Measurements from ENCODE around the gene CCDC6. TPM values are rescaled to one million over a fixed set of nuclear protein-coding genes. Genes with fewer than 3 reads are reported as not detected.

The CCDC6 gene
- total and polyA plus RNA-seq, 9 of the 15 experiments (the other 6 are each of a cell fraction or from before 2014, with no cell fraction given), result 10.4 to 41.0 (median 20.9) TPM

DNA sequence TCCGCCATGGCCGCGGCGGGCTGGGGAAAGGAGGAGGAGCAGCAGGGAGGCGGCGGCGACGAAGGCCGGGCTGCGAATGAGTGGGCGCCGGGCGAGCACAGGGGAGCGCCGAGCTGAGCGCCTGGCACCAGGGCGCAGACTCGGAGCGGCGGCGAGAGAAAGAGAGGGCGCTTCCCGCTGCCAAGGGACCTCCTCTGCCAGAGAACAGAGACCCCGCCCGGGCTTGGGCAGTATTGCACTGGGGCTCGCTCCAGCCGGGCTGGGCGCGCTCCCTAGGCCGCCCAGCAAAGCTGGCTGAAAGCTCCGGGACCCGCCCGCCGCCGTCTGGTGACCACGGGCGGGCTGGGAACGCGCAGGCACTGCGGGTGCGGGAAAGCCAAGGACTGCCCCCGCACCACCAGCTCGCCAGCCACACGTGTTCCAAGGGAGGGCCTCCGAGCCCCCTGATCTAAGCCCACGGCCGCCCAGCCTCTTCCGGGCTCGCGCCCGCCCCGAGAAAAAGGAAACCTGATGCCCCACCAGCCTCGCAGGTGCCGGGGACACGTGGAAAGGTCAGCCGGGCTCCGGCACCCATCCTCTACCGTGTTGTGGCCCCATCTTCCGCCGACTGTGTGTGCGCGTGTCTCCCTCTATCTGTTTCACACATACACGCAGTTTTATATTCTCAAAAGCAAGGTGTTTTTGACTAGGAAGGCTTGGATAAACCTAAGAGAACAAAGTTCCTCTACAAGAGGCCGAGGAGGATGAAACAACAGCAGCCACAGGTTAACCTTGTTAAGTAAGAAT, at the start of gene CCDC6 (continued):
- TF ChIP-seq MLLT1 (IDR thresholded peaks at IDR 0.05), result peak in 1 of 2 experiments; percentile 74; a peak in 1 of 4 replicates
- TF ChIP-seq ZKSCAN1 (IDR thresholded peaks at IDR 0.05; ENCODE audit: low read depth, low read length), result 0 out of 2 replicates have a peak, but pooled peaks have one; percentile 8
- TF ChIP-seq RCOR1 (IDR thresholded peaks at IDR 0.05; ENCODE audit: borderline replicate concordance in 1 of 2, low read depth in 2 of 2, low read length in 2 of 2), result peak; percentile 70 to 83; a peak in 3 of 4 replicates
- TF ChIP-seq ZNF280A (IDR thresholded peaks at IDR 0.05; ENCODE audit: low read depth, partially characterized antibody), result no peak
- TF ChIP-seq SNRNP70 (optimal IDR thresholded peaks at IDR 0.05; ENCODE audit: low read depth, low read length), result no peak
- no peak for TF ChIP-seq CHAMP1 (IDR thresholded peaks at IDR 0.05)
- TF ChIP-seq HOXB6 (CRISPR knock-in tag; IDR thresholded peaks at IDR 0.05; ENCODE audit: borderline replicate concordance), result no peak
- TF ChIP-seq KAT8 (IDR thresholded peaks at IDR 0.05; ENCODE audit: low read depth), result no peak
- no peak; the same call in 1 of the 2 replicates for TF ChIP-seq STAG1 (CRISPR knock-in tag; IDR thresholded peaks at IDR 0.05; ENCODE audit: borderline replicate concordance)
- no peak for TF ChIP-seq ZNF408 (CRISPR knock-in tag; IDR thresholded peaks at IDR 0.05; ENCODE audit: low read depth)
- no peak for TF ChIP-seq MAFF (IDR thresholded peaks at IDR 0.05; ENCODE audit: low read length)
- TF ChIP-seq, protein P1, sequence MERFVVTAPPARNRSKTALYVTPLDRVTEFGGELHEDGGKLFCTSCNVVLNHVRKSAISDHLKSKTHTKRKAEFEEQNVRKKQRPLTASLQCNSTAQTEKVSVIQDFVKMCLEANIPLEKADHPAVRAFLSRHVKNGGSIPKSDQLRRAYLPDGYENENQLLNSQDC (CRISPR knock-in tag; IDR thresholded peaks at IDR 0.05), result no peak
- TF ChIP-seq BRF1 (IDR thresholded peaks at IDR 0.05; ENCODE audit: borderline replicate concordance, extremely low read depth, insufficient read length), result no peak
- no peak for TF ChIP-seq GMEB1 (CRISPR knock-in tag; IDR thresholded peaks at IDR 0.05)
- 0 out of 2 replicates have a peak, but pooled peaks have one; percentile 11 for TF ChIP-seq CBFA2T2 (conservative IDR thresholded peaks at IDR 0.05)
- peak; percentile 35; the same call in 1 of the 2 replicates for TF ChIP-seq HSF4 (CRISPR knock-in tag; IDR thresholded peaks at IDR 0.05; ENCODE audit: borderline replicate concordance)
- peak in 1 of 2 experiments; percentile 39; a peak in 1 of 4 replicates for TF ChIP-seq ZNF639 (CRISPR knock-in tag; conservative IDR thresholded peaks at IDR 0.05 in 1 of 2, IDR thresholded peaks at IDR 0.05 in 1 of 2)
